ENCODE measurements around the gene XCL2. TPM values are rescaled to one million over a fixed set of nuclear protein-coding genes. Genes with fewer than 3 reads are reported as not detected.

XCL2 gene
- total RNA-seq, 1 experiment from 2014 or later = not detected

- TF ChIP-seq TEAD1 (CRISPR knock-in tag; IDR thresholded peaks at IDR 0.05) (no peak), FOXP1 (CRISPR knock-in tag; IDR thresholded peaks at IDR 0.05; ENCODE audit: borderline replicate concordance) (no peak), USF1 (CRISPR knock-in tag; IDR thresholded peaks at IDR 0.05) (no peak), ZSCAN18 (CRISPR knock-in tag; IDR thresholded peaks at IDR 0.05) (no peak)
These were observed 44.1 kb downstream of the XCL2 start (continued) for GRCh38 chr1:168499688-168500049.

- Mint-ChIP-seq H3K9me3 (0 out of 2 replicates have a peak, but pooled peaks cover 6% of the 10 kb centered on the region), H3K27me3 (ENCODE audit: low read depth) (no peaks in the 10 kb centered on the region), H3K27ac (no peak overlapping the region), H3K4me1 (peaks cover 15% of the 10 kb centered on the region), H3K4me3 (no peak overlapping the region), H3K36me3 (no peaks in the 10 kb centered on the region)
- DNase-seq (ENCODE audit: low spot score) = no peak
- ChIA-PET CTCF (no interaction called here), POLR2A (no interaction called here)
- ATAC-seq = no peak
- TF ChIP-seq SP1 (CRISPR knock-in tag; conservative IDR thresholded peaks at IDR 0.05) = no peak
- TF ChIP-seq FOXJ3 (CRISPR knock-in tag; IDR thresholded peaks at IDR 0.05; ENCODE audit: borderline replicate concordance) = no peak
- TF ChIP-seq FOXP4 (CRISPR knock-in tag; IDR thresholded peaks at IDR 0.05) = no peak
- TF ChIP-seq KAT7 (CRISPR knock-in tag; IDR thresholded peaks at IDR 0.05; ENCODE audit: borderline replicate concordance) = no peak
- no peak for TF ChIP-seq RELA (CRISPR knock-in tag; IDR thresholded peaks at IDR 0.05; ENCODE audit: borderline replicate concordance)
- no peak for TF ChIP-seq NR3C1 (CRISPR knock-in tag; conservative IDR thresholded peaks at IDR 0.05; ENCODE audit: low read depth)
- TF ChIP-seq ZNF512 (CRISPR knock-in tag; IDR thresholded peaks at IDR 0.05; ENCODE audit: borderline replicate concordance) = no peak
- TF ChIP-seq PRDM15 (CRISPR knock-in tag; IDR thresholded peaks at IDR 0.05) = no peak
- TF ChIP-seq ZNF138 (CRISPR knock-in tag; conservative IDR thresholded peaks at IDR 0.05) = no peak
- no peak for TF ChIP-seq MXD4 (CRISPR knock-in tag; IDR thresholded peaks at IDR 0.05; ENCODE audit: borderline replicate concordance)
- TF ChIP-seq ZMAT4 (CRISPR knock-in tag; IDR thresholded peaks at IDR 0.05) = no peak
- no peak for TF ChIP-seq ZNF671 (CRISPR knock-in tag; IDR thresholded peaks at IDR 0.05)
- no peak for TF ChIP-seq RORB (CRISPR knock-in tag; IDR thresholded peaks at IDR 0.05)
- TF ChIP-seq CREB1 (CRISPR knock-in tag; IDR thresholded peaks at IDR 0.05) = no peak
- no peak for TF ChIP-seq ARID4B (CRISPR knock-in tag; IDR thresholded peaks at IDR 0.05; ENCODE audit: borderline replicate concordance)
- TF ChIP-seq NR2C2 (CRISPR knock-in tag; IDR thresholded peaks at IDR 0.05) = no peak
These were observed 44.7 kb downstream of the XCL2 start for GRCh38 chr1:168498956-168499687.
